ENCODE data around the gene TANGO2. TPM values are rescaled to one million over a fixed set of nuclear protein-coding genes. Genes with fewer than 3 reads are reported as not detected.

The TANGO2 gene
- polyA plus RNA-seq, 1 of the 3 experiments (the other 2 are of a cell fraction), result 20.7 TPM

DNA sequence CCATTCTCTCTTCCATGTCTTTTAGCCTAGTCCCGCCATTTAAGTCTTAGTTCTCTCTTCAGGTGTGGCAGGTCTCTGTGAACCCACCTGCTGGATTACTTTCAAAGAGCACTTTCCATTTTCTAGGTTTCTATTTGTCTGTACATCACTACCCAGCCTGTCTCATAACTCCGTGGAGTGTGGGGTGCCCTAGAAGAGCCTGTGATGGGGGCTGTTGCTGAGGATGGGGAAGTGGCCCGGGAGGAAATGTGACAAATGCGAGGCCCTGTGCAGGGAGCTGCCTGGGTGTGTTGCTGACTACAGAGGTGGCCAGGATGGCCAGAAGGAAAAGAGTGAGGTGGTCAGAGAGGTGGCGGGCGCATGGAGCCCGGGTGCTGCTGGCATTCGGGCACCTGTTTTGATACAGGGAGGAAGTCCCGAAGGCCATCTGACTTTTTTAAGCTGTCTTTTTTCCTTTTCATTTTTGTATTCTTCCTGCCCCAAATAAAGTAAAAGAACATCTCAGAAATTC is 69.9 kb downstream of the TANGO2 start:
- Histone ChIP-seq H4K20me1 (ENCODE audit: insufficient read depth) (peaks cover 29% of the 10 kb centered on the region), H3K4me2 (no peak overlapping the region), H3K9me2 (no peaks in the 10 kb centered on the region), H3K27ac (ENCODE audit: low read depth in 2 of 2, low read length in 1 of 2) (no peak overlapping the region), H3K27me3 (ENCODE audit: insufficient read depth) (no peaks in the 10 kb centered on the region), H3K79me2 (ENCODE audit: insufficient read depth) (peaks cover 68% of the 10 kb centered on the region), H3K4me3 (ENCODE audit: low read depth in 2 of 2, low read length in 1 of 2) (no peak overlapping the region), H3K36me3 (replicated peaks in 1 of 2; ENCODE audit: control insufficient read depth in 1 of 2, insufficient read depth in 2 of 2, low read length in 1 of 2) (peaks cover 78 to 89% of the 10 kb centered on the region in 2 experiments), H3F3A (replicated peaks; ENCODE audit: insufficient read depth) (peaks cover 2% of the 10 kb centered on the region), H3K9me3 (no peaks in the 10 kb centered on the region), H3K9ac (no peak overlapping the region), H3K4me1 (ENCODE audit: control insufficient read depth in 1 of 2, insufficient read depth in 2 of 2, low read depth in 1 of 2, low read length in 1 of 2) (no peaks in the 10 kb centered on the region; a peak in 1 of 4 replicates), H2AFZ (ENCODE audit: low read depth) (no peak overlapping the region)
- POLR2A ChIA-PET, result no interaction called here
- 95% methylated on average over 9 of the region's 9 CpGs for WGBS (ENCODE audit: low lambda C conversion rate)
- TF ChIP-seq ELF1 (IDR thresholded peaks at IDR 0.05) (no peak), ZBTB33 (IDR thresholded peaks at IDR 0.05; ENCODE audit: borderline replicate concordance, low read depth) (no peak), GATA2 (CRISPR knock-in tag; IDR thresholded peaks at IDR 0.05) (no peak), SMC3 (IDR thresholded peaks at IDR 0.05; ENCODE audit: low read depth, low read length) (no peak), GABPA (IDR thresholded peaks at IDR 0.05; ENCODE audit: low read depth) (no peak)
- TF ChIP-seq, protein P1, sequence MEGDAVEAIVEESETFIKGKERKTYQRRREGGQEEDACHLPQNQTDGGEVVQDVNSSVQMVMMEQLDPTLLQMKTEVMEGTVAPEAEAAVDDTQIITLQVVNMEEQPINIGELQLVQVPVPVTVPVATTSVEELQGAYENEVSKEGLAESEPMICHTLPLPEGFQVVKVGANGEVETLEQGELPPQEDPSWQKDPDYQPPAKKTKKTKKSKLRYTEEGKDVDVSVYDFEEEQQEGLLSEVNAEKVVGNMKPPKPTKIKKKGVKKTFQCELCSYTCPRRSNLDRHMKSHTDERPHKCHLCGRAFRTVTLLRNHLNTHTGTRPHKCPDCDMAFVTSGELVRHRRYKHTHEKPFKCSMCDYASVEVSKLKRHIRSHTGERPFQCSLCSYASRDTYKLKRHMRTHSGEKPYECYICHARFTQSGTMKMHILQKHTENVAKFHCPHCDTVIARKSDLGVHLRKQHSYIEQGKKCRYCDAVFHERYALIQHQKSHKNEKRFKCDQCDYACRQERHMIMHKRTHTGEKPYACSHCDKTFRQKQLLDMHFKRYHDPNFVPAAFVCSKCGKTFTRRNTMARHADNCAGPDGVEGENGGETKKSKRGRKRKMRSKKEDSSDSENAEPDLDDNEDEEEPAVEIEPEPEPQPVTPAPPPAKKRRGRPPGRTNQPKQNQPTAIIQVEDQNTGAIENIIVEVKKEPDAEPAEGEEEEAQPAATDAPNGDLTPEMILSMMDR (IDR thresholded peaks at IDR 0.05), result no peak
- CTCF ChIA-PET, result interaction anchor here (1.5 to 1.7 kb wide), 2 partner anchors 128 to 360 kb away, joined by 4 read pairs; no protein-coding TSS in a partner anchor
- no peak for DNase-seq

- Histone ChIP-seq H3K27me3 (ENCODE audit: insufficient read depth) (no peaks in the 10 kb centered on the region), H4K20me1 (ENCODE audit: insufficient read depth) (peaks cover 21% of the 10 kb centered on the region; the same call in 1 of the 2 replicates), H3K4me1 (ENCODE audit: control insufficient read depth in 1 of 2, insufficient read depth in 2 of 2, low read depth in 1 of 2, low read length in 1 of 2) (no peaks in the 10 kb centered on the region; a peak in 1 of 4 replicates), H3K9me3 (no peaks in the 10 kb centered on the region), H3K4me2 (no peak overlapping the region), H3K36me3 (replicated peaks in 1 of 2; ENCODE audit: control insufficient read depth in 1 of 2, insufficient read depth in 2 of 2, low read length in 1 of 2) (peaks cover 79 to 89% of the 10 kb centered on the region in 2 experiments), H3K27ac (ENCODE audit: low read depth in 2 of 2, low read length in 1 of 2) (no peak overlapping the region), H3K9ac (no peak overlapping the region), H3K9me2 (no peaks in the 10 kb centered on the region), H2AFZ (ENCODE audit: low read depth) (no peak overlapping the region), H3F3A (replicated peaks; ENCODE audit: insufficient read depth) (peaks cover 9% of the 10 kb centered on the region), H3K79me2 (ENCODE audit: insufficient read depth) (peaks cover 68% of the 10 kb centered on the region), H3K4me3 (ENCODE audit: low read depth in 2 of 2, low read length in 1 of 2) (no peak overlapping the region)
- WGBS (ENCODE audit: low lambda C conversion rate), result over 99% methylated on average over 15 of the region's 16 CpGs
- ChIA-PET CTCF (interaction anchor here (1.5 to 1.7 kb wide), 2 partner anchors 129 to 361 kb away, joined by 4 read pairs; no protein-coding TSS in a partner anchor), POLR2A (no interaction called here)
- DNase-seq, result no peak
- no peak for TF ChIP-seq RFX5 (IDR thresholded peaks at IDR 0.05; ENCODE audit: low read length)
- TF ChIP-seq YY1 (IDR thresholded peaks at IDR 0.05; ENCODE audit: low read depth), result no peak
- no peak for TF ChIP-seq POLR2AphosphoS5 (IDR thresholded peaks at IDR 0.05; ENCODE audit: low read depth, low read length)
- no peak for TF ChIP-seq PBX3 (IDR thresholded peaks at IDR 0.05)
Observed at GRCh38 chr22:20091690-20092476, 71.0 kb downstream of the TANGO2 start.
